Activated CD8-positive, alpha-beta T cell treated with anti-CD3 and anti-CD28 coated beads for 36 hours (primary cell): ENCODE measurements around the gene BEST1. TPM values are rescaled to one million over a fixed set of nuclear protein-coding genes. Genes with fewer than 3 reads are reported as not detected.

Experiments used
- ATAC-seq: fragments of 200-7000 bp; cut with Tn5 transposase; one replicate; pipeline ENCODE4 v1.10.0; 2021; ENCODE audit warnings: mild to moderate bottlenecking, moderate library complexity
- CTCF ChIA-PET: fragments of 350-600 bp; sonication (Branson Sonifier 250); formaldehyde crosslinking; loops from one replicate; lab custom pipeline; 2021; ENCODE audit warnings: antibody characterized with exemption; lab: Charles Lee
- POLR2A ChIA-PET: fragments of 350-600 bp; sonication (Branson Sonifier 250); formaldehyde crosslinking; loops from one replicate; lab custom pipeline; 2021; ENCODE audit warnings: antibody characterized with exemption; lab: Charles Lee
- DNase-seq: peaks from one replicate; pipeline ENCODE4 v3.0.0-alpha.2; 2020
- H3K27ac Mint-ChIP-seq: one replicate; pipeline ENCODE4 v1.8.0; 2021; ENCODE audit warnings: mild to moderate bottlenecking, mixed read lengths
- H3K27me3 Mint-ChIP-seq: one replicate; pipeline ENCODE4 v1.8.0; 2021; ENCODE audit warnings: mixed read lengths
- H3K36me3 Mint-ChIP-seq: one replicate; pipeline ENCODE4 v1.8.0; 2021; ENCODE audit warnings: low read depth, mixed read lengths
- H3K4me1 Mint-ChIP-seq: one replicate; pipeline ENCODE4 v1.8.0; 2021; ENCODE audit warnings: low read depth, mixed read lengths
- H3K4me3 Mint-ChIP-seq: one replicate; pipeline ENCODE4 v1.8.0; 2021; ENCODE audit warnings: mild to moderate bottlenecking, moderate library complexity, mixed read lengths
- H3K9me3 Mint-ChIP-seq: one replicate; pipeline ENCODE4 v1.8.0; 2021; ENCODE audit warnings: mixed read lengths
- CTCF ChIP-seq: fragments of 200-600 bp; IDR thresholded peaks from one replicate; pipeline ENCODE4 v1.8.0; 2022; ENCODE audit warnings: antibody characterized with exemption, mild to moderate bottlenecking
- intact Hi-C: fragments of 100-400 bp; cut with micrococcal nuclease; formaldehyde crosslinking; loops from one replicate; pipeline ENCODE4 v1.10.0; 2022
- total RNA-seq, 2 experiments: library from RNA; stranded (reverse); gene quantifications; one replicate each; pipeline ENCODE4 v1.2.3, GENCODE V29; 2021

The BEST1 gene
- total RNA-seq, 2 experiments from 2014 or later: 0.61 to 0.83 TPM

GRCh38 chr11:61983419-61983818 lies 33.3 kb downstream of the BEST1 start:
- ChIA-PET CTCF (interaction anchor here (0.9 to 1.5 kb wide), 3 partner anchors 11 to 125 kb away, joined by 3 to 4 read pairs (median 3); no protein-coding TSS in a partner anchor), POLR2A (interaction anchor here (1.1 to 1.2 kb wide), 2 partner anchors 11 to 15 kb away, joined by 3 read pairs; no protein-coding TSS in a partner anchor)
- peaks cover 19% of the 10 kb centered on the region for H3K9me3 Mint-ChIP-seq
- no peak for DNase-seq
- intact Hi-C loops: no loop called here
- H3K27me3 Mint-ChIP-seq: no peaks in the 10 kb centered on the region
- H3K27ac Mint-ChIP-seq: no peak overlapping the region
- no peak overlapping the region for H3K4me3 Mint-ChIP-seq
- no peaks in the 10 kb centered on the region for H3K4me1 Mint-ChIP-seq
- no peak for TF ChIP-seq CTCF
- ATAC-seq: no peak
- H3K36me3 Mint-ChIP-seq: peaks cover 15% of the 10 kb centered on the region

- Mint-ChIP-seq H3K9me3 (peaks cover 24% of the 10 kb centered on the region), H3K4me1 (no peaks in the 10 kb centered on the region), H3K4me3 (no peak overlapping the region), H3K27me3 (no peaks in the 10 kb centered on the region), H3K36me3 (peaks cover 15% of the 10 kb centered on the region), H3K27ac (no peak overlapping the region)
- no peak for DNase-seq
- intact Hi-C loops: no loop called here
- POLR2A ChIA-PET: no interaction called here
- no peak for TF ChIP-seq CTCF
- CTCF ChIA-PET: interaction anchor here (1.0 to 2.8 kb wide), 3 partner anchors 38 to 96 kb away, joined by 3 to 10 read pairs (median 8); no protein-coding TSS in a partner anchor
- ATAC-seq: no peak
Measured at GRCh38 chr11:61985869-61986268, 35.7 kb downstream of the BEST1 start.

GRCh38 chr11:61994981-61995380 lies 44.8 kb downstream of the BEST1 start:
- Mint-ChIP-seq H3K4me1 (no peaks in the 10 kb centered on the region), H3K4me3 (no peak overlapping the region), H3K36me3 (peaks cover 7% of the 10 kb centered on the region), H3K9me3 (peaks cover 9% of the 10 kb centered on the region), H3K27me3 (no peaks in the 10 kb centered on the region), H3K27ac (no peak overlapping the region)
- no peak for TF ChIP-seq CTCF
- ChIA-PET POLR2A (interaction anchor here (1.8 kb wide), 1 partner anchor 28 kb away, joined by 4 read pairs; the partner anchor contains the start of gene FTH1), CTCF (interaction anchor here (0.7 to 5.9 kb wide), 3 partner anchors 22 to 113 kb away, joined by 3 to 21 read pairs (median 5); no protein-coding TSS in a partner anchor)
- intact Hi-C loops: no loop called here
- no peak for DNase-seq
- no peak for ATAC-seq

- DNase-seq (no peak), ATAC-seq (no peak)
- peaks cover 7% of the 10 kb centered on the region for H3K36me3 Mint-ChIP-seq
- H3K9me3 Mint-ChIP-seq: peaks cover 6% of the 10 kb centered on the region
- H3K4me1 Mint-ChIP-seq: no peaks in the 10 kb centered on the region
- no peak overlapping the region for H3K27ac Mint-ChIP-seq
- no peak overlapping the region for H3K4me3 Mint-ChIP-seq
- intact Hi-C loops: no loop called here
- ChIA-PET POLR2A (interaction anchor here (0.5 to 1.8 kb wide), 2 partner anchors 30 to 51 kb away, joined by 3 to 4 read pairs; partner anchors contain the start of gene FTH1), CTCF (interaction anchor here (0.7 to 5.9 kb wide), 3 partner anchors 24 to 92 kb away, joined by 3 to 21 read pairs (median 3); no protein-coding TSS in a partner anchor)
- no peak for TF ChIP-seq CTCF
- no peaks in the 10 kb centered on the region for H3K27me3 Mint-ChIP-seq
Measured at GRCh38 chr11:61996933-61997332, 46.8 kb downstream of the BEST1 start.
